Measurements from ENCODE around the gene FBXL2. TPM values are rescaled to one million over a fixed set of nuclear protein-coding genes. Genes with fewer than 3 reads are reported as not detected.

FBXL2 gene
- total and polyA plus RNA-seq, 3 donors from 2014 or later, result 24.8 to 55.7 (median 38.3) TPM

- no peaks in the 10 kb centered on the region for H3K27me3 ChIP-seq
- intact Hi-C loops (cut with DNase I; ENCODE audit: low total_unique reads), result no loop called here
- H3K4me1 ChIP-seq, result no peaks in the 10 kb centered on the region
- no peak overlapping the region for H3K27ac ChIP-seq
- no peaks in the 10 kb centered on the region for H3K36me3 ChIP-seq (ENCODE audit: low read depth, missing control alignments)
- H3K4me3 ChIP-seq, result no peak overlapping the region
- 57 to 77% methylated on average over 1 of the region's 1 CpG for WGBS, 2 donors
- no peaks in the 10 kb centered on the region for H3K9me3 ChIP-seq
- TF ChIP-seq POLR2A (IDR thresholded peaks at IDR 0.05) (no peak), CTCF (IDR thresholded peaks at IDR 0.05) (no peak)
- DNase-seq, result no peak
Measured at GRCh38 chr3:33386631-33387030, 109.4 kb downstream of the FBXL2 start.

GRCh38 chr3:33388374-33389100, 111.3 kb downstream of the FBXL2 start:
- H3K36me3 ChIP-seq (ENCODE audit: low read depth, missing control alignments), result no peaks in the 10 kb centered on the region
- no peak for DNase-seq
- no peaks in the 10 kb centered on the region for H3K27me3 ChIP-seq
- no peak overlapping the region for H3K27ac ChIP-seq
- H3K4me1 ChIP-seq, result no peaks in the 10 kb centered on the region
- 75 to 83% methylated on average over 7 of the region's 7 CpGs for WGBS, 2 donors
- no peaks in the 10 kb centered on the region for H3K9me3 ChIP-seq
- TF ChIP-seq CTCF (IDR thresholded peaks at IDR 0.05) (no peak), POLR2A (IDR thresholded peaks at IDR 0.05) (no peak)
- intact Hi-C loops (cut with DNase I; ENCODE audit: low total_unique reads), result no loop called here
- no peak overlapping the region for H3K4me3 ChIP-seq

- DNase-seq, result no peak
- intact Hi-C loops (cut with DNase I; ENCODE audit: low total_unique reads), result no loop called here
- H3K27me3 ChIP-seq, result no peaks in the 10 kb centered on the region
- no peaks in the 10 kb centered on the region for H3K36me3 ChIP-seq (ENCODE audit: low read depth, missing control alignments)
- TF ChIP-seq CTCF (IDR thresholded peaks at IDR 0.05) (no peak), POLR2A (IDR thresholded peaks at IDR 0.05) (no peak)
- H3K4me3 ChIP-seq, result no peak overlapping the region
- no peaks in the 10 kb centered on the region for H3K4me1 ChIP-seq
- no peak overlapping the region for H3K27ac ChIP-seq
- no peaks in the 10 kb centered on the region for H3K9me3 ChIP-seq
- WGBS, 2 donors, result 90% methylated on average over 4 of the region's 4 CpGs
Measured at GRCh38 chr3:33389908-33390307, 112.7 kb downstream of the FBXL2 start.

GRCh38 chr3:33391255-33391995, 114.2 kb downstream of the FBXL2 start:
- intact Hi-C loops (cut with DNase I; ENCODE audit: low total_unique reads), result no loop called here

More at GRCh38 chr3:33391255-33391995, 114.2 kb downstream of the FBXL2 start:
- H3K9me3 ChIP-seq, result no peaks in the 10 kb centered on the region
- H3K4me3 ChIP-seq, result no peak overlapping the region
- no peak for DNase-seq
- no peaks in the 10 kb centered on the region for H3K36me3 ChIP-seq (ENCODE audit: low read depth, missing control alignments)
- 91 to 92% methylated on average over 8 of the region's 8 CpGs for WGBS, 2 donors
- no peaks in the 10 kb centered on the region for H3K4me1 ChIP-seq
- no peak for TF ChIP-seq CTCF (IDR thresholded peaks at IDR 0.05)
- no peak for TF ChIP-seq POLR2A (IDR thresholded peaks at IDR 0.05)
- no peaks in the 10 kb centered on the region for H3K27me3 ChIP-seq
- H3K27ac ChIP-seq, result no peak overlapping the region

Data from testis (tissue), 3 donors.